Epidermal melanocyte (primary cell): ENCODE data around the gene RPIA.
"Not testable (repeated sequence)": the region's sequence is repeated elsewhere in the genome, so short reads cannot be mapped to it uniquely, and the experiment has no call there.

Source experiments
- DNase-seq: peaks from one replicate; pipeline ENCODE4 v3.0.0; 2011; ENCODE audit warnings: low spot score; ENCODE audit not compliant: insufficient read length

The RPIA gene

DNA sequence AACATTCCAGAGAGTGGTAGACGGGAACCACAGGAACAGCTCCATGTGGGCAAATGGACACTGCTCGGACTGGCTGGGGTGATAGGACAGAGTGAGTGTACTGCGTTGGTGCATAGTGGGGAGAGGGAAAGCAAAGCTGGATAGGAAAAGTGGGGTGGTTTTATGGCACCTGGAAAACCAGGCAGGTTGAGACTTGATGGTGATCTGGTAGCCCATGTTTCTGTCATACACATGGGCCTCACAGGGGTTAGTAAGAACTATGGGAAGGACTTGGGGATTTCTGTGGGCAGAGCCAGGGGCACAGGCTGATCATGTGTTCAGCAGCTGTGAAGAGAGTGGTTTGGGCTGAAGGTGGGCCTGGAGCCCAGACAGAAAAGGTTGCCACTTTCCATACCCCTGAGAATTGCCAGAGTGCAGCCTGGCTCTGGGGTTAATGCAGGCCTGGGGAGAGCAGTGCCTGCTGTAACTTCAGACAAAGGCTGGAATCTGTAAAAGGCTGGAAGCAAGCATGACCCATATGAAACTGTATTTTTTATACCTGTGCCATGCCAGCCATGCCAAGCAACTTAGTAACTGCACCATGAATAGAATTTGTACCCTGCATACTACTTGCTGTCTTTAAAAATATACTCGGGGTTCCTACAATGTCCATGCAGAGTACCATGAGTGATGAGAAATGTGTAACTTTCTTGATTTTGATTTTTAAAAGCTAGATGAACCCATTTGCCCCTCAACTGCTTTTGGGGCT, 41.9 kb downstream of the RPIA start:
- DNase-seq = no peak

DNA sequence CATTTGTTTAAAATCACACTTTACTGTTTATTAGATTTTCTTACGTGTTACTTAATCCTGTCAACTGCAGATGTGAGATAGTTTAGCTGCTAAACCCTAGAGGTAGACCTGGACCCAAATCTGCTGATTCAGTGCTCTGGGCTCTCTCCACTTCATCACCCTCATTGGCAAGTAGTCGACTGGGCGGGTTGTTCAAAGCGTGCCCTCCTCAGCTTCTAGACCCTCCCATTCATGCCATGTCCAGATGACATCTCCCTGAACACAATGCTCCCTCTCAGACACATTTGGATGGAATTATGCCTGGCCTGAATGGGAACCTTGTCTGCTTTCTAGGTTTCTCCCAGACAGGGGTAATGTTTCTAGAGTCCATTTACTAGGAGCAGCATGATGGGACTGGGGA, 43.7 kb downstream of the RPIA start:
- DNase-seq = peak; percentile 48

DNA sequence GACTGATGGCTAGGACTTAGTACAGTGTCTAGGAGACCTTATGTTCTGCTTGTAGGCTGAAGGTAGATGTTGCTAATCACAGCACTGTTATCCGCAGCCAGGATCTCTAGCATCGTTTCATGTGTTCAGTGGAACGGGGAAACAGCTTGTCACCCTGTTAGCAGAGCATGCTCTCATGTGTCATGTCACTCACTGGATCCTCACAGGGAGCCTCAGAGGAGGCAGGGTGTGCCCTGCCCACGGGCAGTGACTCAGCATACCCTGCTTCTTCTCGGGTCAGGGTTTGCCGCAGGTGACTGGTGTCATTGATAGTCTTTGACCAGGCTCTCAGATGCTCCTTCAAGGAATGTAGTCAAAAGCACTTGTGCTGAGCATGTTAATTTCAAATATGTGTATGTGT, 44.4 kb downstream of the RPIA start:
- no peak for DNase-seq

DNA sequence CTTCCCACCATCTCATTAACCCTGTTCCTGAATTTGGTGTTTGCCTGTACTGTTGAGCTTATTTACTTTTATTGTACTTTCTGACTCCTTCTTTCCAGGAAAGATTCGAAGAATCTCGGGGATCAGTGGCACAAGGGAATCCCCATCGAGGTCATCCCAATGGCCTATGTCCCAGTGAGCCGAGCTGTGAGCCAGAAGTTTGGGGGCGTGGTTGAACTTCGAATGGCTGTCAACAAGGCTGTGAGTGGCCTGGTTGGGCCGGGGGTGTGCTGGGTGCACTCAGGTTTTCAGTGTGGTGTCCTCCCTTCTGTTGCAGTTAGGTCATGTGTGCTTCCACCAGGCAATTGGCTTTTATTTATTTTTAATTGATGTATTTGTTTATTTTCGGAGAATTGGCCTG, 45.0 kb downstream of the RPIA start:
- DNase-seq = no peak

DNA sequence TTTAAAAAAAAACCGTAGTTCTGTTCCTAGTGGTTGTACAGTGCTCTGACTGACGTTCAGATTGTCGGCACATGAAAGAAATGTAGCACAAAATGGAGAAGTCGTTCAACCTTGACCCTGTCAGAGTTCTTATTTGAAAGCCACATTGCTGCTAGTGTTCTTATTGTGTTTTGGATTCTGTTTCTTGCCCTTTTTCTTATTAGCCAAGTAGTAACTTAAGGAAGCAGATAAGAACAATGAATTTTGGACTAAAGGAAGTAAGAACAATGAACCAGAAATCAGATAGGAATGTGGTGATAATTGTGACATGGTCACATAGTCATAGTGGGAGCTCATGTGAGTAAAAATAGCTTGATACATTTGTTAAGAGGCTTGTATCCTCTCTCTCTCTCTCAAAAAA, 45.9 kb downstream of the RPIA start:
- DNase-seq = no peak

DNA sequence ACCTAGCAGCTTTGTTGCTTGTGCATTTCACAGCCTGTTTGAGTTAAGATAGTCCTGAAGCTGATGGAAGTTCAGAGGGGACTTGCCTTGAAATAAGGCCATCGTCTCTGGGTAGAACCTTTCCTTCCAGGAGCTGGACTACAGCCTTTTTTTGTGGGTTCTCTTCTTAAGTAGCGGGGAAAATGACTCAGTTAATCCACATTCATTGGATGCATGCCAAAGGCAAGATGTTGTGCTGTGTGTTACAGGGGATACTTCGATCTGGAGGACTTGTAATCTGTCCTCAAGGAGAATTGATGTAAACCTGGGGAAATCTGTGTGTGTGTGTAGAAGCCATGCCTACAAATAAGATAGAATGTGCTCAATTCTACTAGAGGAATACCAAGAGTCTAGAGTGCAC, 46.8 kb downstream of the RPIA start:
- DNase-seq = no peak

DNA sequence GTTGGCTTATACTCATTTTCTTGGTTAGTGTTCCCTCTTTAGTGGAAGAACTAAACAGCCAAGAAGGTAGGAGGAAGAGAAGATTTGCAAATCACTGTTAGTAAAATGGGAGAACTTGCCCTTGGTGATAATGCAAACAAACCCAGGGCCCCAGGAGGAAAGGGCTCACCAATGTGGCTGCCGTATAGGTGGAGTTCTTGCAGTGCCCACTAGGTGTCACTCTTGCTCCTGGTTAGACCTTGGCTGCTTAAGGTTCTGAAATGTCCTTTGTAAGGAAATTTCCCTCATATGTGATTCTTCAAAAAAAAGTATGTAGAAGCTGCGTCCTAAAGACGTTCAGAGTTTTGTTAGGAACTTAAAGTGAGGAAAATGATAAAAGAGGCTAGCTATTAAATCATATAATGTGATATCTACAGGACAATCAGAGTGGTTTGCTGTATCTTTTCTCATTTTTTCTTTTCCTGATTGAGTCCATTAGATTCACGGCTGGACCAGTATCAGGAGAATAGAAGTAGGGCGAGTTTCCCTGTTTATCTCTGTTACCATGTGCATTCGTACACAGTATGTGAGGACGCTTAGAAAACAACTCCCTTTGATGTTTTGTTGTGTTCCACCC, 48.6 kb downstream of the RPIA start:
- DNase-seq = peak; percentile 70

DNA sequence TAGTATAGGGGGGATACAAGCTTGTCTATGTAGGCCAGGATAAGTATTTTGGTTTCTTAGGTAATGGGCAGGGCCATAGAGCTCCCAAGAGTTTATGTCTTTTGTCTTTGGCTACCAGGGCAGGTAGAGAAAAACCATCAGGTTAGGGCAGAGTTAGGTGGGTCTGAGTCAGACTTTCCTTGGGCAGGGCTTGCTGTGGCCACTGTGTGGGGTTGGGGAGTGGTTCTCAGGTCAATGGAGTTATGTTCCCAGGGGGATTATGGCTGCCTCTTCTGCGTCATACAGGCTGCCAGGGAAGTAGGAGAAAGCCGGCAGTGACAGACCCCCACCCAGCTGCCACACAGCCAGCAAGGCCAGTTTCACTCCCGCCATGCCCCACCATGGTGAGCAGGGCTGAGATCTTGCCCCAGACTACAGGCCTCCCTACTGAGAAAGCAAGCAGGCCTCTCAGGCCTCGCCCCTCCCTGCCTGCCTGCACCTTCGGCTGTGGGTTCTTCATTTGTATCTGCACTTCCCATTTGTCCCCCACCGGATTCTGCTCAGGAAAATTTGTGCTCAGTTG, 55.5 kb downstream of the RPIA start:
- DNase-seq = no peak

DNA sequence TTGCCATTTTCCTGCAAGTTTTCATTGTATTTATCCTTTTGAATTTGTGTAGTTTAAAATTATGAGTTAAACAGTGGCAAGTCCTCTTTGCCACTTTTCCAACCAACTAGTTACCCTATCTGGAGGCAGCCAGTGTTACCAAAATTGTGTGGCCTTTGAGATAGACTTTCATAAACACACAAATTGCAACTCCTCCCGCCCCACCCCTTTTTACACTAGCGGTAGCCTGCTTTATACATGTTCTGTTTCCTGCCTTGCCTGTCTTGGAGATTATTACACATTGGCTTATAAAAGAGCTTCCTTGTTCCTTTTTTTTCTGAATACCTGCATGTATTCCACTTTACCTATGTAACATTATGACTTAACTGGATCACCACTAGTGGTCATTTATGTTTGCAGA, 56.5 kb downstream of the RPIA start:
- DNase-seq = no peak

DNA sequence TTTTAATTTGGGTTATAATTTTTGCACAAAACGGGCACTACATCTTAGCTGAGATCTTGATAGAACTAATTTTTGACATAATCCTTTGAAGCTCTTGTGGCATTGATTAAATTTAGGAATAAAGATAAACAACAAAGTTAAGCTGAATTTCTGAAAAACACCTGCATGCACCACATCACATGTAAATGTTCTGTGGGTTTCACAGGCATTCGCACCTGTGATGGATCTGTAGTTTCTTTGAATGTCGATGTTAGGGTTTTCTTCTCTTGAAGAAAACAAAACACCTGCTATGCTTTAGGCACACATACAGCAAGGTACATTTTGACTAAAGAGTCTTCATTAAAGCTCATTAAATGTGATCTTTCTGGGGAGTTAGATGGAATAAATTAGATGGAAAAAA, 60.3 kb downstream of the RPIA start:
- no peak for DNase-seq

DNA sequence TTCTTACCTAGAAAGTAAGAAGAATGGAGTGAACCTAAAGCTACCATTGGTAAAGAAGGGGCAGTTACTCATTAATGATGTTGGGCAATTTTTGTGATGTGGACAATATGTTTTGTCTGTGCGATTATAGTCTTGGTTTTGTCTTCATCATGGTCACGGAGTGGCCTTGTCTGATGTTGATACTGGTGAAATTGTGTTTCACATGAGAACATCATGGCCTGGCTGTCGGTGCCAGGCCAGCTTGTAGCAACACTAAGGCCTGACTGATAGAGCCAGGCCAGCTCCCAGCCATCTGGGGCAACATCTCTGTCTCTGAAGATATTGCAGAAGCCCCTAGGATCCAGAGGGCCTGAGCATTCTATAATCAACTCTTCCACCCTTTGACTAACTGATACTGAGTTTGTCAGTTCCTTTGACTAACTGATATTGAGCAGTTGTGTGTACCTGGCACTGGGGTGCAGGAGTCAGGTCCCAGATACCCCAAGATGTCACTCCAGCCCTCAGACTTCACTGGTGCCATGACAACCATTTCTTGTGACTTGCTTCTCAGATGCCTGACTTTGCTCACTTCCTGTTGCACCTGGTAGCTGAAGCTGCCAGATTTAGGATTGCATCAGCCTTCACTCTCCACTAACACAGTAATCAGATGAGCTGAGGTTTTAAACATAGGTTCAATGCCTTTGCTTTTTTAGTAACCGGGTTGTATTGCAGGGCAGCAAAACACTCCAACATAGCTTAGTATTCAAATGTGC, 62.5 kb downstream of the RPIA start:
- no peak for DNase-seq

DNA sequence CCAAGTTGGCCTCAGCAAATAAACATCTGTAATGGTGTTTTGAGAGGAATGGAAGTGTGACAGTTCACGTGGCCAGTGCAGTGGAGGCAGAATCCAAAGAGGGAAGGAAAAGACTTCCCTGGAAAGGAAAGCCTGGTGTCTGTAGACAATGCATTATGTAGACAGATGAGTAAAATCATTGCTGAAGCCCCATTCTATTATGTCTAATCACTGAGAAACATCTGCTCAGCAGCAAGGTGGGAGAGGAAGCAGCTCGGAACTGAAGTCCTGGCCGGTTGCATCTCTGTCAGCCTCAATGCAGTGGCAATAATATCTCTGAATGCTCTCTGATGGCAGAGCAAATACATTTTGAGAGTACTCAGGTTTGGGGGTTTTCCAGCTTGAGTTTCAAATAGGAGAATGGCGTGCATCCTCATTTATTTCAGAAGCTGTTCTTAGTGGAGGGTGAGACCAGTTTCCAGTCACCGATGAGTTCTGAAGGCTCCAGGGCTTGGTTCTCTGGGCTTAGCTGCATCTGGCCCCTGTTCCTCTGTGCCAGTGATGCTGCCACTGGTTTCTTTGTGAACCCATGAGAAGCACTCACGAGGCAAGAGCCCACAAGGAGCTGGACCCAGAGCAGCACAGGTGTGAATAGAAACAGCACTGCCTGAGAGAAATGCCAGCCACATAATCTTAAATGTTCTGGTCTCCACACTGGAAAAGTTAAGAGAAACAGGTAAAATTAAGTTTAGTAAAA, 63.3 kb downstream of the RPIA start:
- no peak for DNase-seq

DNA sequence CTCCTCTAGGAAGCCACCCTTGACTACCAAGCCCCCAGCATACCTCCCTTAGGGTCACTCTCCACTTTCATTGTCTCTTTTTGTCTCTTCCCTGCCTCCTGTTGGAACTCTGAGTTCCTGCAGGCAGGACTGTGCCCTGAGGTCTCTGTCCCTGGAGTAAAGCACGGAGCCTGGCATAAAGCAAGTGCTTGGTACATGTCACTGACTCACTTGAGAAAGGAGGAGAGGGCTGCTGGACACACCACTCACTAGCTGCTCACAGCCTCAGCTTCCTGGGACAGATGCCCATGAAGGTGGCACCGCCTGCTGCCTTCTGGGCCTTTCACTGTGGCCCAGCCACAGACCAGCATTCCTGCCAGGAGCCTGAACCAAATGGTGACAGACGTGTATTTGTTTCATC, 64.4 kb downstream of the RPIA start:
- DNase-seq = no peak

DNA sequence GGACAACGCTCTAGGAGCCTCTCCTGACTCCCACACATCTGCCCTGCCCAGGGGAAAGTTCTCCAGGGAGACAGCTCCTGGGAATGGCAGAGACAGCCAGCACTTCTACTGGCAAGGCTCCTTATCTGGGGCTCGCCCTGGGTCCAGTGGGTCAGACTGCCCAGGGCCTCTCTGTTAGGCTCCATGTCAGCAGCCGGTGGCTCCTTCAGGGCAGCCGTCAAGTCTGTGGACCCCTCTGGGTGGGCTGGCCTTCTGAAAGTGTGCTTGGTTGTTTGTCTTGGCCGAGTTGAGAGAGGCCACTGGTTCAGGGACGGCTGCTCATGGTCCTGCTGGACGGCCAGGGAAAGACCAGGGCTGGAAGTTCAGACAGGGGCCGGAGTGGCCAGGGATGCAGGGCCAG, 65.6 kb downstream of the RPIA start:
- DNase-seq = no peak

DNA sequence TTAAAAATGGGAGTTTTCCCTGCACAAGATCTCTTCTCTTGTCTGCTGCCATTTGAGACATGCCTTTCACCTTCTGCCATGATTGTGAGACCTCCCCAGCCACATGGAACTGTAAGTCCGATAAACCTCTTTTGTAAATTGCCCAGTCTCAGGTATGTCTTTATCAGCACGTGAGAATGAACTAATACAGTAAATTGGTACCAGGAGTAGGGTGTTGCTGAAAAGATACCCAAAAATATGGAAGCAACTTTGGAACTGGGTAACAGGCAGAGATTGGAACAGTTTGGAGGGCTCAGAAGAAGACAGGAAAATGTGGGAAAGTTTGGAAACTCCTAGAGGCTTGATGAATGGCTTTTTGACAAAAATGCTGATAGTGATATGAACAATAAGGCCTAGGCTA, 67.2 kb downstream of the RPIA start:
- not testable (repeated sequence) for DNase-seq

DNA sequence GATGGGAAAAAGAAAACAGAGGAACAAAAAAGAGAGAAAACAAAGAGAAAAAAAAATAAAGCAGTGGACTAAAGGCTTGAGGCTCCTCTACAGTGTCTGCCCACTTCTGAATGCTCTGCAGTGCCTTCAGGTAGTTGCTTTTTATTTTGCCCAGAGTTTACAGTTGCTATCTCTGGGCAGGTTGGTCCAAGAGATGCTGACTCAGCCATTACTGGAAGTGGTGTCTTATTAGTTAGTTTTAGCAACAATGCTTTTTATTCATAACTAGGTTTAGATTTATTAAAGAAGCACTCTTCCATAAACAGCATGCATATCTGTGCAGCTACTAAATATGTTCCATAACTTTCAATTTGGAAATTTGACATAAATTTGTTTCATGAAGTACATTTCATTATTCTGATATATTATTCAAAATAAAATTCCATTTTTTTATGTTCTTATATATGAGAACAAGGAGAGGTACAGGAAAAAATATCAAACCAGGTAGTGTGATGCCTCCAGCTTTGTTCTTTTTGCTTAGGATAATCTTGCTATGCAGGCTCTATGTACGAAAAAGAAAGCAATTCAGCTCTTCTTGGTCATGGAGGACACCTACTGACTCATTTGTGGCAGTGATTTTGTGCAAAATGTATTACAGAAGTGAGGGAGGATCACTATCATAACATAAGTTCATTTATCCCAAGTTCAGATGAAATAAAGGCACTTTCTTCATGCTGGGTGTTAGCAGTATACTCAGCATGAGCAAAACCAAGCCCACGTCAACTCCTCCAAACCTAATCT, 69.5 kb downstream of the RPIA start:
- DNase-seq = no peak

DNA sequence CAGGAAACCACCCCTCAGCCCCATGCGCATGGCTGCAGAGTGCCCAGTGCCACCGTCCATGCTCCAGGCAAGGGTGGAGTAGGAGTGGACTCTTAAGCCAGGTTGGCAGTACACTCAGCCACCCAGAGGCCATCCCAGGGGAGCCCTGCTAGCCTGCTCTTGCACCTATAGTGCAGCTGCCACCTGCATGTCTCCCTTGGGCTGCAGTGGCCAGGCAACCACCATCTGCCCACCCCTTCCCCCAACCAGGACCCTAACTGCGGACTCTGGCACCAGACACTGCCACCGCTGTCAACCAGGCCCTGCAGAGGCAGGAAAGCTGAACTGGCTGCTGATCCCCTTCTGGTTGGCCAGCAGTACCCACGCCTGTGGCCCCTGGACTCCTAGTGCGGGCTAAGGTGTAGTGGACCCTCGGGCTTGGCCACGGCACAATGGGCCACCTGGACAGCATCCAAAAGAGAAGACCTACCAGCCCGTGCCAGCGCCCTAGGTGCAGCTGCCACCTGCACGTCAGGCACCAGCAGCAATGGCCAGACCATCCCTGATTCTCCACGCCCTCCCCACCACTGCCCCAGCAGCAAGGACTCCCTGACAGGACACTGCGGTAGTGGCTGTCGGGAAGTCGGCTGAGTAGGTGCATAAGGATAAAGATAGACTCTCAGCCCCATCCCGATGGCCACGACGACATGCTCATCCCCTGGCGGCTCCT, 72.8 kb downstream of the RPIA start:
- no peak for DNase-seq

DNA sequence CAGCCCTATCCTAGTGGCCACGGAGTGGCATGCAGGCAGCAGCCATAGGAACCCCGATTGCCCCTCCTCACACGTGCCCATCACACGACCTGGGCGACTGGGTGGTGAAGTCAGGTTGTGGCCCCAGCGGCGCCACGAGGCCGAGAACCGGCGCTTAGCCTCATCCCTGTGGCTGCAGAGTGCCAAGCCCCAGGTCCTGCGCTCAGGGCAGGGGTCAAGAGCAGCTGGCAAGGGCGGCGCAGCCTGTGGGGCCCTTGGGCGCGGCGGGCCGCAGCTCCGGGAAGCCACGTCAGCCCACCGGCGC, 73.3 kb downstream of the RPIA start:
- DNase-seq = no peak

DNA sequence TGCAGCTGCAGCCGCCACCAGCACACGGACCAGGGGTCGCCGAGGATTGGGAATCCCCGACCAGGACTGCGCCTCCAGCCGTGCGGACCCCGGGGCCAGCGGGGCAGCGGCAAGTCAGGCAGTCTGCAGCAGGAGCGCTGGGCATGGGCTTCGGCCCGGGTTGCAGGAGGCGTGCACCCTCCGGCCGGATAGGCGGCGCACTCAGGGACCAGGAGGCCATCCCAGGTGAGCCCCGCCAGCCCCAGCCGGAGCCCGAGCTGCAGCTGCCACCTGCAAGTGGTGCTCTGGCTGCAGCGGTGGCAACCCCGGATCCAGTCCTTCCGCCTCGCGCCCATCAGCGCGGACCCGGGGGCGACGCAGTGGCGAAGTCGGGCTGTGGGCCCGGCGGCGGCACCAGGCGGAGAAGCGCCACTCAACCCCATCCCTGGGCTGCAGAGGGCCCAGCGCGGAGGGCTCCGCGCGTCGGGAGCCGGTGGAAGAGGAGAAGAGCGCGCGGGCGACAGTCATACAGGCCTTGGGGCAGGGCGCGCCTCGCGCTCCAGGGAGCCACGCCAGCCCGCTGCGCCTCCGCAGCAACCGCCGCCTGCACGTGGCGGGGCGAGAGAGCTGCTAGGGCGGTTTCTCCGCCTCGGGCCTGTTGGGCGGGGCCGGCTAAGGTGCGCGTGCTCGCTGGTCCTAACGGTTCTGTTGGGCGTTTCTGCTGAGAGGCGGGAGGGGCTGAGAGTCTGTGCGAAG, 73.8 kb downstream of the RPIA start:
- DNase-seq = no peak
